ENCODE data around the gene KIRREL2. TPM values are rescaled to one million over a fixed set of nuclear protein-coding genes. Genes with fewer than 3 reads are reported as not detected.
"Not testable (repeated sequence)": the region's sequence is repeated elsewhere in the genome, so short reads cannot be mapped to it uniquely, and the experiment has no call there.

Gene KIRREL2
- total RNA-seq, 3 donors from 2014 or later (not counting 1 experiment from before 2014, with no cell fraction given): 0.27 TPM; not detected in 2

GRCh38 chr19:35828692-35829301 lies 27.9 kb upstream of the KIRREL2 start:
- peak; percentile 64 to 70 (median 68) for ATAC-seq
- H3K27ac ChIP-seq (ENCODE audit: low read length): no peak overlapping the region
- TF ChIP-seq CTCF (IDR thresholded peaks at IDR 0.05): no peak
- no peaks in the 10 kb centered on the region for H3K27me3 ChIP-seq (ENCODE audit: control insufficient read depth, insufficient read depth, low read length)
- H3K4me1 ChIP-seq (ENCODE audit: control insufficient read depth, insufficient read depth, low read length): no peaks in the 10 kb centered on the region
- Mint-ChIP-seq H3K27me3 (ENCODE audit: low read depth in 2 of 2) (peaks cover 0 to 4% of the 10 kb centered on the region in 2 donors), H3K27ac (no peak overlapping the region), H3K4me3 (no peak overlapping the region), H3K36me3 (no peaks in the 10 kb centered on the region), H3K9me3 (no peaks in the 10 kb centered on the region), H3K4me1 (no peaks in the 10 kb centered on the region)
- no peak overlapping the region for H3K4me3 ChIP-seq (ENCODE audit: low read length)
- no peaks in the 10 kb centered on the region for H3K36me3 ChIP-seq (ENCODE audit: control insufficient read depth, insufficient read depth, low read length)
- 26% methylated on average over 12 of the region's 12 CpGs for WGBS (ENCODE audit: insufficient coverage)
- peak; percentile 45 to 75 for DNase-seq
- intact Hi-C loops (cut with micrococcal nuclease): no loop called here
- no peaks in the 10 kb centered on the region for H3K9me3 ChIP-seq (ENCODE audit: control insufficient read depth, insufficient read depth, low read length)

DNA sequence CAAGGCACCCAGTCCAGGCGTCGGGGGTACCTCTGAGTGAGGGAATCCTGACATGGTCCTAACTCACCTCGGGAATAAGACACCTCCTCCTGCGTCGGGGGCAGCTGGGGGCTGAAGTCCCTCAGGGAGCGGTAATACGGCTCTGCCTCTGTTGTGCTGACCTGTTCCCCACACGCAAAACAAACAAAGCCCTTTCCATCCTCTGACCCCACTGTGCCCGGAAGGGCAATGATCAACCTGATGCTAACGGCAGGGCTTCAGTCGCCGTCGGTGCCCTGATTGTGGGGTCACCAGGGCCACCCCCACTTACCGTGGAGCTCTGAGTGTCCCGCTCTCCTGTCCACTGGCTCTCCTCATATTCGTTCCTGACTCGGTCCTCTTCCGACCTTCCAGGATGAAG lies 25.7 kb upstream of the KIRREL2 start:
- no peaks in the 10 kb centered on the region for H3K4me1 Mint-ChIP-seq
- intact Hi-C loops (cut with micrococcal nuclease): no loop called here
- DNase-seq (no peak), ATAC-seq (no peak)
- no peak overlapping the region for H3K27ac Mint-ChIP-seq
- H3K4me3 Mint-ChIP-seq: no peak overlapping the region
- WGBS (ENCODE audit: insufficient coverage): 75% methylated on average over 14 of the region's 18 CpGs
- H3K4me1 ChIP-seq (ENCODE audit: control insufficient read depth, insufficient read depth, low read length): no peaks in the 10 kb centered on the region
- peaks cover 7 to 9% of the 10 kb centered on the region in 2 donors for H3K27me3 Mint-ChIP-seq (ENCODE audit: low read depth in 2 of 2)
- H3K9me3 ChIP-seq (ENCODE audit: control insufficient read depth, insufficient read depth, low read length): no peaks in the 10 kb centered on the region
- no peaks in the 10 kb centered on the region for H3K27me3 ChIP-seq (ENCODE audit: control insufficient read depth, insufficient read depth, low read length)
- no peak overlapping the region for H3K4me3 ChIP-seq (ENCODE audit: low read length)
- TF ChIP-seq CTCF (IDR thresholded peaks at IDR 0.05): no peak
- H3K9me3 Mint-ChIP-seq: no peaks in the 10 kb centered on the region
- no peak overlapping the region for H3K27ac ChIP-seq (ENCODE audit: low read length)
- no peaks in the 10 kb centered on the region for H3K36me3 Mint-ChIP-seq
- H3K36me3 ChIP-seq (ENCODE audit: control insufficient read depth, insufficient read depth, low read length): no peaks in the 10 kb centered on the region

GRCh38 chr19:35832054-35832453 lies 24.7 kb upstream of the KIRREL2 start:
- no peaks in the 10 kb centered on the region for H3K36me3 ChIP-seq (ENCODE audit: control insufficient read depth, insufficient read depth, low read length)
- H3K9me3 Mint-ChIP-seq: no peaks in the 10 kb centered on the region
- H3K4me3 Mint-ChIP-seq: no peak overlapping the region
- TF ChIP-seq CTCF (IDR thresholded peaks at IDR 0.05): no peak
- no peaks in the 10 kb centered on the region for H3K4me1 Mint-ChIP-seq
- H3K27ac ChIP-seq (ENCODE audit: low read length): no peak overlapping the region
- no peaks in the 10 kb centered on the region for H3K36me3 Mint-ChIP-seq
- DNase-seq (no peak), ATAC-seq (no peak)
- WGBS (ENCODE audit: insufficient coverage): 73% methylated on average over 4 of the region's 4 CpGs
- intact Hi-C loops (cut with micrococcal nuclease): no loop called here
- H3K4me1 ChIP-seq (ENCODE audit: control insufficient read depth, insufficient read depth, low read length): no peaks in the 10 kb centered on the region
- H3K4me3 ChIP-seq (ENCODE audit: low read length): no peak overlapping the region
- H3K27ac Mint-ChIP-seq: no peak overlapping the region
- H3K27me3 Mint-ChIP-seq (ENCODE audit: low read depth in 2 of 2): peaks cover 7 to 15% of the 10 kb centered on the region in 2 donors
- no peaks in the 10 kb centered on the region for H3K9me3 ChIP-seq (ENCODE audit: control insufficient read depth, insufficient read depth, low read length)
- no peaks in the 10 kb centered on the region for H3K27me3 ChIP-seq (ENCODE audit: control insufficient read depth, insufficient read depth, low read length)

- TF ChIP-seq CTCF (IDR thresholded peaks at IDR 0.05): no peak
- WGBS (ENCODE audit: insufficient coverage): 59% methylated on average over 7 of the region's 7 CpGs
Observed at GRCh38 chr19:35833972-35834371, 22.7 kb upstream of the KIRREL2 start.

GRCh38 chr19:35836096-35836495 lies 20.6 kb upstream of the KIRREL2 start:
- H3K27ac ChIP-seq (ENCODE audit: low read length); H3K4me1 ChIP-seq (ENCODE audit: control insufficient read depth, insufficient read depth, low read length); H3K36me3 ChIP-seq (ENCODE audit: control insufficient read depth, insufficient read depth, low read length); DNase-seq; H3K4me1 Mint-ChIP-seq; H3K36me3 Mint-ChIP-seq; H3K27me3 ChIP-seq (ENCODE audit: control insufficient read depth, insufficient read depth, low read length); ATAC-seq; H3K4me3 ChIP-seq (ENCODE audit: low read length); H3K9me3 ChIP-seq (ENCODE audit: control insufficient read depth, insufficient read depth, low read length); H3K4me3 Mint-ChIP-seq; H3K9me3 Mint-ChIP-seq; intact Hi-C loops (cut with micrococcal nuclease); H3K27ac Mint-ChIP-seq: not testable (repeated sequence)
- H3K27me3 Mint-ChIP-seq (ENCODE audit: low read depth in 2 of 2): peaks cover 7 to 18% of the 10 kb centered on the region in 2 donors
- 64% methylated on average over 11 of the region's 11 CpGs for WGBS (ENCODE audit: insufficient coverage)

More at GRCh38 chr19:35833972-35834371, 22.7 kb upstream of the KIRREL2 start:
- Mint-ChIP-seq H3K27me3 (ENCODE audit: low read depth in 2 of 2) (peaks cover 7 to 18% of the 10 kb centered on the region in 2 donors), H3K9me3 (no peaks in the 10 kb centered on the region), H3K4me3 (no peak overlapping the region), H3K27ac (no peak overlapping the region), H3K36me3 (no peaks in the 10 kb centered on the region), H3K4me1 (no peaks in the 10 kb centered on the region)
- no peak overlapping the region for H3K27ac ChIP-seq (ENCODE audit: low read length)
- intact Hi-C loops (cut with micrococcal nuclease): no loop called here
- no peak for ATAC-seq
- H3K36me3 ChIP-seq (ENCODE audit: control insufficient read depth, insufficient read depth, low read length): no peaks in the 10 kb centered on the region
- no peak overlapping the region for H3K4me3 ChIP-seq (ENCODE audit: low read length)
- DNase-seq: no peak
- H3K4me1 ChIP-seq (ENCODE audit: control insufficient read depth, insufficient read depth, low read length): no peaks in the 10 kb centered on the region
- no peaks in the 10 kb centered on the region for H3K27me3 ChIP-seq (ENCODE audit: control insufficient read depth, insufficient read depth, low read length)
- no peaks in the 10 kb centered on the region for H3K9me3 ChIP-seq (ENCODE audit: control insufficient read depth, insufficient read depth, low read length)

Measured in natural killer cell (primary cell).